Measurements from ENCODE around the gene THSD7A. TPM values are rescaled to one million over a fixed set of nuclear protein-coding genes. Genes with fewer than 3 reads are reported as not detected.

Gene THSD7A
- total and polyA plus RNA-seq, 10 of the 15 experiments (the other 5 are each of a cell fraction or from before 2014, with no cell fraction given), result 0.03 to 0.09 (median 0.03) TPM; not detected in 7

DNA sequence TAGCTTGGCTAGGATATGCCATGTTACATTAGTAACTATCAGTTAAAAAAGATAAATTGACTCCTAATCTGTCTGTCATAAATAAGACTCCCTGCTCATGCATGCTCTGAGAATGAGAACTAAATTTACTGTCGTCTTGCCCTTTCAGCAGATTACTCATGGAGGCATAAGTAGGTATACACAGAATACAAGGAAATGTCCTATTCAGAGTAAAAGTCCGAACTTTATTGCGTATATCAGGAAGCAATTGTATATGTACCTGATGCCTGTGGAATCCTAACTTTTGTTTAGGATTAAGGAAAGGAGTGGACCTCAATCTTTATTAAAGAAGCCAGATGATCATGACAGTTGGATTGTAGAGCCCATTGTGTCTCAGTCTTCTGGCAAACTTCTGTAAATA lies 118.6 kb downstream of the THSD7A start (continued):
- TF ChIP-seq, protein P1, sequence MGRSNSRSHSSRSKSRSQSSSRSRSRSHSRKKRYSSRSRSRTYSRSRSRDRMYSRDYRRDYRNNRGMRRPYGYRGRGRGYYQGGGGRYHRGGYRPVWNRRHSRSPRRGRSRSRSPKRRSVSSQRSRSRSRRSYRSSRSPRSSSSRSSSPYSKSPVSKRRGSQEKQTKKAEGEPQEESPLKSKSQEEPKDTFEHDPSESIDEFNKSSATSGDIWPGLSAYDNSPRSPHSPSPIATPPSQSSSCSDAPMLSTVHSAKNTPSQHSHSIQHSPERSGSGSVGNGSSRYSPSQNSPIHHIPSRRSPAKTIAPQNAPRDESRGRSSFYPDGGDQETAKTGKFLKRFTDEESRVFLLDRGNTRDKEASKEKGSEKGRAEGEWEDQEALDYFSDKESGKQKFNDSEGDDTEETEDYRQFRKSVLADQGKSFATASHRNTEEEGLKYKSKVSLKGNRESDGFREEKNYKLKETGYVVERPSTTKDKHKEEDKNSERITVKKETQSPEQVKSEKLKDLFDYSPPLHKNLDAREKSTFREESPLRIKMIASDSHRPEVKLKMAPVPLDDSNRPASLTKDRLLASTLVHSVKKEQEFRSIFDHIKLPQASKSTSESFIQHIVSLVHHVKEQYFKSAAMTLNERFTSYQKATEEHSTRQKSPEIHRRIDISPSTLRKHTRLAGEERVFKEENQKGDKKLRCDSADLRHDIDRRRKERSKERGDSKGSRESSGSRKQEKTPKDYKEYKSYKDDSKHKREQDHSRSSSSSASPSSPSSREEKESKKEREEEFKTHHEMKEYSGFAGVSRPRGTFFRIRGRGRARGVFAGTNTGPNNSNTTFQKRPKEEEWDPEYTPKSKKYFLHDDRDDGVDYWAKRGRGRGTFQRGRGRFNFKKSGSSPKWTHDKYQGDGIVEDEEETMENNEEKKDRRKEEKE (IDR thresholded peaks at IDR 0.05), result no peak
- no peak for TF ChIP-seq SMAD5 (IDR thresholded peaks at IDR 0.05; ENCODE audit: low read depth)
- no peak for TF ChIP-seq SUZ12 (IDR thresholded peaks at IDR 0.05; ENCODE audit: unreplicated experiment)
- TF ChIP-seq CBX5 (IDR thresholded peaks at IDR 0.05; ENCODE audit: low read depth), result no peak
- TF ChIP-seq MXI1 (IDR thresholded peaks at IDR 0.05; ENCODE audit: low read depth, low read length), result no peak
- TF ChIP-seq HDAC6 (IDR thresholded peaks at IDR 0.05; ENCODE audit: unreplicated experiment), result no peak
- TF ChIP-seq MYC (IDR thresholded peaks at IDR 0.05; ENCODE audit: insufficient read depth, insufficient read length, insufficient replicate concordance, low read length, severe bottlenecking), result no peak

DNA sequence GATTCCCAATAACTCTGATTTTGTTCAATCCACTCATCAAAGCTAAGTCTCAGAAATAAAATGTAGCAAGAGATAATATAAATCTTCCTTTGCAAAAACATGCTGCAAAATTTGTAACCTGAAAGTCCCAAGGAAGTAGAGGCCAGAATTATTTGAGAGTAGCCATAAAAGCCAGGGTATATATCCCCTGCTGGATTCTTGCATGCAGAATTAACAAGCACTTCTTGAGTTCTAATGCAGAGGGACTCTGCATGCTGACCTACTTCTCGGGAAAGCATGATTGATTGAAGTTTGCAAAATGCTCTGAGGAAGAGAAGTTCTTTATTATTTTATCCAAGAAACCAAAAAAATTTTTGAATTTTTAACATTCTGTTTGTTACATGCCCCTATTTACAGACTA lies 121.6 kb downstream of the THSD7A start:
- H3K9ac ChIP-seq (ENCODE audit: control insufficient read depth, insufficient read depth, low read length), result no peak overlapping the region
- no peak overlapping the region for H3K27ac ChIP-seq (ENCODE audit: control insufficient read depth, insufficient read depth)
- H3K27me3 ChIP-seq (replicated peaks in 1 of 2; ENCODE audit: control insufficient read depth in 2 of 2, insufficient read depth in 2 of 2, low read length in 1 of 2), result no peaks in the 10 kb centered on the region
- no peaks in the 10 kb centered on the region for H3K4me1 ChIP-seq (ENCODE audit: control insufficient read depth, insufficient read depth, low read length)
- intact Hi-C loops (cut with micrococcal nuclease; ENCODE audit: unreplicated experiment), result no loop called here
- H4K20me1 ChIP-seq (ENCODE audit: control insufficient read depth, insufficient read depth), result no peaks in the 10 kb centered on the region
- H3K4me2 ChIP-seq (ENCODE audit: control insufficient read depth, insufficient read depth), result no peak overlapping the region
- DNase-seq (ENCODE audit: low read depth, low spot score), result no peak
- FAIRE-seq, result no peak
- H2AFZ ChIP-seq (ENCODE audit: control insufficient read depth, low read depth, low read length), result no peak overlapping the region
- ATAC-seq, result no peak
- H3K79me2 ChIP-seq (ENCODE audit: control insufficient read depth, insufficient read depth, low read length), result no peaks in the 10 kb centered on the region
- no peaks in the 10 kb centered on the region for H3K36me3 ChIP-seq (ENCODE audit: control insufficient read depth in 2 of 2, insufficient read depth in 2 of 2, low read length in 1 of 2)
- BruUV-seq (replicated peaks), result no TSS peak
- POLR2A ChIA-PET, result no interaction called here
- in situ Hi-C loops (cut with MboI), result no loop called here
- RAD21 ChIA-PET (ENCODE audit: unreplicated experiment), result no interaction called here
- 0% methylated on average over 1 of the region's 1 CpG for WGBS (ENCODE audit: insufficient coverage, insufficient replicate concordance, low lambda C conversion rate, missing lambda C conversion rate)
- H3K4me3 ChIP-seq, result no peak overlapping the region
- CTCF ChIA-PET, result interaction anchor here (0.7 kb wide), 1 partner anchor 13 kb away, joined by 3 read pairs; no protein-coding TSS in a partner anchor
- no peaks in the 10 kb centered on the region for H3K9me3 ChIP-seq (replicated peaks; ENCODE audit: control insufficient read depth, insufficient read depth, low read length)
- SMC1A ChIA-PET (ENCODE audit: uncharacterized antibody, unreplicated experiment), result no interaction called here
- TF ChIP-seq, protein P2, sequence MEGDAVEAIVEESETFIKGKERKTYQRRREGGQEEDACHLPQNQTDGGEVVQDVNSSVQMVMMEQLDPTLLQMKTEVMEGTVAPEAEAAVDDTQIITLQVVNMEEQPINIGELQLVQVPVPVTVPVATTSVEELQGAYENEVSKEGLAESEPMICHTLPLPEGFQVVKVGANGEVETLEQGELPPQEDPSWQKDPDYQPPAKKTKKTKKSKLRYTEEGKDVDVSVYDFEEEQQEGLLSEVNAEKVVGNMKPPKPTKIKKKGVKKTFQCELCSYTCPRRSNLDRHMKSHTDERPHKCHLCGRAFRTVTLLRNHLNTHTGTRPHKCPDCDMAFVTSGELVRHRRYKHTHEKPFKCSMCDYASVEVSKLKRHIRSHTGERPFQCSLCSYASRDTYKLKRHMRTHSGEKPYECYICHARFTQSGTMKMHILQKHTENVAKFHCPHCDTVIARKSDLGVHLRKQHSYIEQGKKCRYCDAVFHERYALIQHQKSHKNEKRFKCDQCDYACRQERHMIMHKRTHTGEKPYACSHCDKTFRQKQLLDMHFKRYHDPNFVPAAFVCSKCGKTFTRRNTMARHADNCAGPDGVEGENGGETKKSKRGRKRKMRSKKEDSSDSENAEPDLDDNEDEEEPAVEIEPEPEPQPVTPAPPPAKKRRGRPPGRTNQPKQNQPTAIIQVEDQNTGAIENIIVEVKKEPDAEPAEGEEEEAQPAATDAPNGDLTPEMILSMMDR (IDR thresholded peaks at IDR 0.05 in 2 of 3, conservative IDR thresholded peaks at IDR 0.05 in 1 of 3; ENCODE audit: control insufficient read depth in 2 of 3, extremely low read depth in 1 of 3, insufficient read depth in 1 of 3, low read depth in 3 of 3, low read length in 3 of 3), result no peak
- TF ChIP-seq SIX5 (IDR thresholded peaks at IDR 0.05; ENCODE audit: low read depth, low read length, severe bottlenecking) (no peak), KLF5 (IDR thresholded peaks at IDR 0.05; ENCODE audit: partially characterized antibody) (no peak), HDAC2 (IDR thresholded peaks at IDR 0.05) (no peak), CHD4 (IDR thresholded peaks at IDR 0.05) (no peak), NFIC (IDR thresholded peaks at IDR 0.05; ENCODE audit: low read depth, low read length) (no peak), GABPA (IDR thresholded peaks at IDR 0.05; ENCODE audit: low read depth) (no peak), ASH2L (IDR thresholded peaks at IDR 0.05; ENCODE audit: borderline replicate concordance, low read depth) (no peak), POLR2A (IDR thresholded peaks at IDR 0.05; ENCODE audit: low read depth, low read length) (no peak)
- TF ChIP-seq, protein P3, sequence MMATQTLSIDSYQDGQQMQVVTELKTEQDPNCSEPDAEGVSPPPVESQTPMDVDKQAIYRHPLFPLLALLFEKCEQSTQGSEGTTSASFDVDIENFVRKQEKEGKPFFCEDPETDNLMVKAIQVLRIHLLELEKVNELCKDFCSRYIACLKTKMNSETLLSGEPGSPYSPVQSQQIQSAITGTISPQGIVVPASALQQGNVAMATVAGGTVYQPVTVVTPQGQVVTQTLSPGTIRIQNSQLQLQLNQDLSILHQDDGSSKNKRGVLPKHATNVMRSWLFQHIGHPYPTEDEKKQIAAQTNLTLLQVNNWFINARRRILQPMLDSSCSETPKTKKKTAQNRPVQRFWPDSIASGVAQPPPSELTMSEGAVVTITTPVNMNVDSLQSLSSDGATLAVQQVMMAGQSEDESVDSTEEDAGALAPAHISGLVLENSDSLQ (IDR thresholded peaks at IDR 0.05), result no peak
